ENCODE measurements around the gene ASXL1.

The ASXL1 gene

DNA sequence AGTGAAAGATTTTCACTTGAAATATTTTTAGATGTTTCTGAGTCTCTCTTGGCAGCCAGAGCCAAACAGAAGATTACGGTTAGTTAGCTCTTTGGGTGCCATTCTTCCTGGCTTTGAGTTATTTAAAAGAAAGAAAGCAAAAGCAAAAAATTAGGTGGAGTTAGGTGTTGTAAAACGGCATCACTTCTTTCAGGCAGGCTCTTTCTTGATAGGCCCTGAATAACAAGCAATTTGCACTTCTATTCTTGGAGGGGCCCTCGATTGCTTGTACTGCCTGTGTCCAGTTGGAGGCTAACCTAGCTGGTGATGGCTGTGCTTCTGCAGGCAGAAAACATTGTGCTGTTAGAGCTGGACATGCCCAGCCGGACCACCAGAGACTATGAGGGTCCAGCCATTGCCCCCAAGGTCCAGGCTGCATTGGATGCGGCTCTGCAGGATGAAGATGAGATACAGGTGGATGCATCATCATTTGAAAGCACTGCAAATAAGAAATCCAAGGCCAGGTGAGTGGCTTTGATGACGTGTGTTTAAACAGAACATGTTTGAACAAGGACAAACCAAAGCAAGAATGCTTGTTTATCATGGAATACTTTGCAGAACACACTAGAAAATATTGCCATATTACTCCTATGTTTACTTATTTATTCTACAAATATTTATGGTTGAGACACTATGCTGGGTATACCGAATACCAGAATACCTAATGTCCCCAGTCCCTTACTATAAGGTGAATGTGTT, 28.1 kb upstream of the ASXL1 start:
- TF ChIP-seq ESRRG (CRISPR knock-in tag; IDR thresholded peaks at IDR 0.05) = no peak
- no peak for TF ChIP-seq ZNF8 (CRISPR knock-in tag; IDR thresholded peaks at IDR 0.05)
- TF ChIP-seq, protein P1, sequence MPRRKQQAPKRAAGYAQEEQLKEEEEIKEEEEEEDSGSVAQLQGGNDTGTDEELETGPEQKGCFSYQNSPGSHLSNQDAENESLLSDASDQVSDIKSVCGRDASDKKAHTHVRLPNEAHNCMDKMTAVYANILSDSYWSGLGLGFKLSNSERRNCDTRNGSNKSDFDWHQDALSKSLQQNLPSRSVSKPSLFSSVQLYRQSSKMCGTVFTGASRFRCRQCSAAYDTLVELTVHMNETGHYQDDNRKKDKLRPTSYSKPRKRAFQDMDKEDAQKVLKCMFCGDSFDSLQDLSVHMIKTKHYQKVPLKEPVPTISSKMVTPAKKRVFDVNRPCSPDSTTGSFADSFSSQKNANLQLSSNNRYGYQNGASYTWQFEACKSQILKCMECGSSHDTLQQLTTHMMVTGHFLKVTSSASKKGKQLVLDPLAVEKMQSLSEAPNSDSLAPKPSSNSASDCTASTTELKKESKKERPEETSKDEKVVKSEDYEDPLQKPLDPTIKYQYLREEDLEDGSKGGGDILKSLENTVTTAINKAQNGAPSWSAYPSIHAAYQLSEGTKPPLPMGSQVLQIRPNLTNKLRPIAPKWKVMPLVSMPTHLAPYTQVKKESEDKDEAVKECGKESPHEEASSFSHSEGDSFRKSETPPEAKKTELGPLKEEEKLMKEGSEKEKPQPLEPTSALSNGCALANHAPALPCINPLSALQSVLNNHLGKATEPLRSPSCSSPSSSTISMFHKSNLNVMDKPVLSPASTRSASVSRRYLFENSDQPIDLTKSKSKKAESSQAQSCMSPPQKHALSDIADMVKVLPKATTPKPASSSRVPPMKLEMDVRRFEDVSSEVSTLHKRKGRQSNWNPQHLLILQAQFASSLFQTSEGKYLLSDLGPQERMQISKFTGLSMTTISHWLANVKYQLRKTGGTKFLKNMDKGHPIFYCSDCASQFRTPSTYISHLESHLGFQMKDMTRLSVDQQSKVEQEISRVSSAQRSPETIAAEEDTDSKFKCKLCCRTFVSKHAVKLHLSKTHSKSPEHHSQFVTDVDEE (CRISPR knock-in tag; IDR thresholded peaks at IDR 0.05) = no peak
- no peak for TF ChIP-seq ARNTL (CRISPR knock-in tag; IDR thresholded peaks at IDR 0.05; ENCODE audit: borderline replicate concordance, low read depth)
- no peak for TF ChIP-seq ZNF565 (CRISPR knock-in tag; conservative IDR thresholded peaks at IDR 0.05; ENCODE audit: low read depth)
- no peak for ATAC-seq

DNA sequence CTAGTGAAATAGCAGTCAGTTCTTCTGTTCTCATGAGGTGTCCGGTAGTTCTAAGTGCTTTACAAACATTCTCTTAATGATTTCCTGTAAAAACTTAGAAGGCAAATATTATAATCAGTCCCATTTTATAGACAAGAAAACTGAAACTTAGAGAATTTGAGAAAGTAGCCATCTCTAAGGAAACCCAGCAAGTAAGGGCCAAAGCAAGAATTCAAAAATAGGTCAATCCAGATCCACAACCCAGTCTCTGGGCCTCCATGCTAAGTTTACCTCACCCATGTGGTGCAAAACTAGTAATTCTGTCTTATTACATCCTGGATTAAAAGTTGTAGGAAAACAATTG, 27.6 kb upstream of the ASXL1 start:
- no peak for ATAC-seq
- TF ChIP-seq ESRRG (CRISPR knock-in tag; IDR thresholded peaks at IDR 0.05) (no peak), TOX (CRISPR knock-in tag; IDR thresholded peaks at IDR 0.05; ENCODE audit: borderline replicate concordance) (no peak), GLIS3 (CRISPR knock-in tag; IDR thresholded peaks at IDR 0.05) (no peak), ZFP30 (CRISPR knock-in tag; IDR thresholded peaks at IDR 0.05) (no peak), TCF4 (CRISPR knock-in tag; IDR thresholded peaks at IDR 0.05; ENCODE audit: borderline replicate concordance) (no peak), ARNTL (CRISPR knock-in tag; IDR thresholded peaks at IDR 0.05; ENCODE audit: borderline replicate concordance, low read depth) (no peak), SNAI2 (CRISPR knock-in tag; IDR thresholded peaks at IDR 0.05) (no peak), ZNF8 (CRISPR knock-in tag; IDR thresholded peaks at IDR 0.05) (no peak), ZNF565 (CRISPR knock-in tag; conservative IDR thresholded peaks at IDR 0.05; ENCODE audit: low read depth) (no peak), OSR1 (CRISPR knock-in tag; IDR thresholded peaks at IDR 0.05) (no peak), PPARA (CRISPR knock-in tag; IDR thresholded peaks at IDR 0.05; ENCODE audit: borderline replicate concordance) (no peak), ZNF70 (CRISPR knock-in tag; IDR thresholded peaks at IDR 0.05) (no peak), RARB (CRISPR knock-in tag; IDR thresholded peaks at IDR 0.05) (no peak), ISL1 (CRISPR knock-in tag; IDR thresholded peaks at IDR 0.05) (no peak), ZFP3 (CRISPR knock-in tag; IDR thresholded peaks at IDR 0.05) (no peak)
- TF ChIP-seq, protein P2, sequence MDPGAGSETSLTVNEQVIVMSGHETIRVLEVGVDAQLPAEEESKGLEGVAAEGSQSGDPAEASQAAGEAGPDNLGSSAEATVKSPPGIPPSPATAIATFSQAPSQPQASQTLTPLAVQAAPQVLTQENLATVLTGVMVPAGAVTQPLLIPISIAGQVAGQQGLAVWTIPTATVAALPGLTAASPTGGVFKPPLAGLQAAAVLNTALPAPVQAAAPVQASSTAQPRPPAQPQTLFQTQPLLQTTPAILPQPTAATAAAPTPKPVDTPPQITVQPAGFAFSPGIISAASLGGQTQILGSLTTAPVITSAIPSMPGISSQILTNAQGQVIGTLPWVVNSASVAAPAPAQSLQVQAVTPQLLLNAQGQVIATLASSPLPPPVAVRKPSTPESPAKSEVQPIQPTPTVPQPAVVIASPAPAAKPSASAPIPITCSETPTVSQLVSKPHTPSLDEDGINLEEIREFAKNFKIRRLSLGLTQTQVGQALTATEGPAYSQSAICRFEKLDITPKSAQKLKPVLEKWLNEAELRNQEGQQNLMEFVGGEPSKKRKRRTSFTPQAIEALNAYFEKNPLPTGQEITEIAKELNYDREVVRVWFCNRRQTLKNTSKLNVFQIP (CRISPR knock-in tag; IDR thresholded peaks at IDR 0.05; ENCODE audit: borderline replicate concordance, low read depth) = no peak
- TF ChIP-seq, protein P3, sequence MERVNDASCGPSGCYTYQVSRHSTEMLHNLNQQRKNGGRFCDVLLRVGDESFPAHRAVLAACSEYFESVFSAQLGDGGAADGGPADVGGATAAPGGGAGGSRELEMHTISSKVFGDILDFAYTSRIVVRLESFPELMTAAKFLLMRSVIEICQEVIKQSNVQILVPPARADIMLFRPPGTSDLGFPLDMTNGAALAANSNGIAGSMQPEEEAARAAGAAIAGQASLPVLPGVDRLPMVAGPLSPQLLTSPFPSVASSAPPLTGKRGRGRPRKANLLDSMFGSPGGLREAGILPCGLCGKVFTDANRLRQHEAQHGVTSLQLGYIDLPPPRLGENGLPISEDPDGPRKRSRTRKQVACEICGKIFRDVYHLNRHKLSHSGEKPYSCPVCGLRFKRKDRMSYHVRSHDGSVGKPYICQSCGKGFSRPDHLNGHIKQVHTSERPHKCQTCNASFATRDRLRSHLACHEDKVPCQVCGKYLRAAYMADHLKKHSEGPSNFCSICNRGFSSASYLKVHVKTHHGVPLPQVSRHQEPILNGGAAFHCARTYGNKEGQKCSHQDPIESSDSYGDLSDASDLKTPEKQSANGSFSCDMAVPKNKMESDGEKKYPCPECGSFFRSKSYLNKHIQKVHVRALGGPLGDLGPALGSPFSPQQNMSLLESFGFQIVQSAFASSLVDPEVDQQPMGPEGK (CRISPR knock-in tag; IDR thresholded peaks at IDR 0.05; ENCODE audit: borderline replicate concordance) = no peak
- TF ChIP-seq, protein P4, sequence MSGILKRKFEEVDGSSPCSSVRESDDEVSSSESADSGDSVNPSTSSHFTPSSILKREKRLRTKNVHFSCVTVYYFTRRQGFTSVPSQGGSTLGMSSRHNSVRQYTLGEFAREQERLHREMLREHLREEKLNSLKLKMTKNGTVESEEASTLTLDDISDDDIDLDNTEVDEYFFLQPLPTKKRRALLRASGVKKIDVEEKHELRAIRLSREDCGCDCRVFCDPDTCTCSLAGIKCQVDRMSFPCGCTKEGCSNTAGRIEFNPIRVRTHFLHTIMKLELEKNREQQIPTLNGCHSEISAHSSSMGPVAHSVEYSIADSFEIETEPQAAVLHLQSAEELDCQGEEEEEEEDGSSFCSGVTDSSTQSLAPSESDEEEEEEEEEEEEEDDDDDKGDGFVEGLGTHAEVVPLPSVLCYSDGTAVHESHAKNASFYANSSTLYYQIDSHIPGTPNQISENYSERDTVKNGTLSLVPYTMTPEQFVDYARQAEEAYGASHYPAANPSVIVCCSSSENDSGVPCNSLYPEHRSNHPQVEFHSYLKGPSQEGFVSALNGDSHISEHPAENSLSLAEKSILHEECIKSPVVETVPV (CRISPR knock-in tag; IDR thresholded peaks at IDR 0.05) = no peak

DNA sequence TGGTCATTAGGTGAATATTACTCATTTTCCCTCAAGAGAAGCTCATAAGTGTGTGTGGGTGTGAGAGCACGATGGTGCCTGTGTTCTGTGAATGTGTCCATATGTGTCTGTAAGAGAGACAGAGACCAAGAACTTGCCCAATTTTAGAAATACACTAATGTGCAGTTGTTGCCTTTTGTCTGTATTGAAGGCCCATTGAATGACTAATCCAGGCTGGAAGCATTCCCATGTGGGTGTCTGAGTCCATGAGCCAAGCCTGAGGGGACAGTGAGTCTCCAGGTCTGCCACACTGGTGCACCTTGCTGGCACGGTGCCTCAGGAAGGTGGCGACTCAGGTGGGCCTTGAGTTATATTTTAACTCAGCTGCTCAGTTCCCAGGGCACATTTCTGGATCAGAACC, 25.5 kb upstream of the ASXL1 start:
- TF ChIP-seq ESRRG (CRISPR knock-in tag; IDR thresholded peaks at IDR 0.05) (no peak), ZFP30 (CRISPR knock-in tag; IDR thresholded peaks at IDR 0.05) (no peak), ARNTL (CRISPR knock-in tag; IDR thresholded peaks at IDR 0.05; ENCODE audit: borderline replicate concordance, low read depth) (no peak), GLIS3 (CRISPR knock-in tag; IDR thresholded peaks at IDR 0.05) (no peak)
- TF ChIP-seq, protein P3 (CRISPR knock-in tag; IDR thresholded peaks at IDR 0.05; ENCODE audit: borderline replicate concordance) = no peak
- TF ChIP-seq, protein P1 (CRISPR knock-in tag; IDR thresholded peaks at IDR 0.05) = no peak
- TF ChIP-seq, protein P2 (CRISPR knock-in tag; IDR thresholded peaks at IDR 0.05; ENCODE audit: borderline replicate concordance, low read depth) = no peak
- ATAC-seq = peak; percentile 50; the same call in 2 of the 3 replicates
